SK-N-SH (cell line): ENCODE measurements around the gene ANAPC16. TPM values are rescaled to one million over a fixed set of nuclear protein-coding genes. Genes with fewer than 3 reads are reported as not detected.
A peak's percentile ranks its signal among the peaks of the same experiment; 100 is the strongest.

Experiments
- CTCF ChIA-PET: fragments of 300-600, 350-600 bp; formaldehyde crosslinking; extraction: SDS; loops from one replicate; lab custom pipeline; 2021; lab: Yijun Ruan, JAX
- POLR2A ChIA-PET: fragments of 350-600 bp; sonication (Branson Sonifier 250); formaldehyde crosslinking; extraction: SDS; loops from one replicate; lab custom pipeline; 2020; ENCODE audit warnings: antibody characterized with exemption, inconsistent platforms; lab: Yijun Ruan, JAX
- DNase-seq: peaks from one replicate; pipeline ENCODE4 v3.0.0; 2012
- H2AFZ ChIP-seq: fragments of 200-600 bp; sonication (generic); 2 replicates; pipeline ENCODE4 v1.8.1; 2016; ENCODE audit warnings: antibody characterized with exemption, mild to moderate bottlenecking, low read depth
- H3F3A ChIP-seq: fragments of 200-600 bp; sonication (generic); replicated peaks from 2 replicates; pipeline ENCODE3; 2016; ENCODE audit warnings: antibody characterized with exemption, mild to moderate bottlenecking; ENCODE audit not compliant: insufficient read depth
- H3K27ac ChIP-seq, 2 experiments: fragments of 200-500 bp in 1 of 2; fragments of 200-600 bp in 1 of 2; sonication (Bioruptor generic) in 1 of 2; sonication (generic), shearing (Covaris generic) in 1 of 2; 2 replicates each; pipeline versions ENCODE4 v1.5.1 to v1.6.1; 2014 to 2016; ENCODE audit warnings: low read depth in 2 of 2, inconsistent platforms in 1 of 2, low read length in 1 of 2, mild to moderate bottlenecking in 1 of 2, mixed read lengths in 1 of 2
- H3K27me3 ChIP-seq: fragments of 200-600 bp; sonication (generic), shearing (Covaris generic); 2 replicates; pipeline ENCODE4 v1.6.1; 2016; ENCODE audit warnings: mixed run types; ENCODE audit not compliant: insufficient read depth
- H3K36me3 ChIP-seq, 2 experiments: fragments of 200-500 bp in 1 of 2; fragments of 200-600 bp in 1 of 2; sonication (Bioruptor generic) in 1 of 2; sonication (generic) in 1 of 2; replicated peaks in 1 of 2; 2 replicates each; pipeline versions ENCODE3 to v1.5.1; 2014 to 2016; ENCODE audit warnings: low read length in 1 of 2, mild to moderate bottlenecking in 1 of 2; ENCODE audit not compliant: insufficient read depth in 2 of 2, control insufficient read depth in 1 of 2
- H3K4me1 ChIP-seq, 2 experiments: fragments of 200-500 bp in 1 of 2; fragments of 200-600 bp in 1 of 2; sonication (Bioruptor generic) in 1 of 2; sonication (generic), shearing (Covaris generic) in 1 of 2; 2 replicates each; pipeline versions ENCODE4 v1.5.1 to v1.6.1; 2014 to 2016; ENCODE audit warnings: low read depth in 1 of 2, low read length in 1 of 2, mixed run types in 1 of 2; ENCODE audit not compliant: insufficient read depth in 2 of 2, control insufficient read depth in 1 of 2
- H3K4me2 ChIP-seq: fragments of 200-600 bp; sonication (generic), shearing (Covaris generic); 2 replicates; pipeline ENCODE4 v1.6.1; 2017; ENCODE audit warnings: mixed run types
- H3K4me3 ChIP-seq, 2 experiments: fragments of 200-500 bp in 1 of 2; fragments of 200-600 bp in 1 of 2; sonication (Bioruptor generic) in 1 of 2; sonication (generic), shearing (Covaris generic) in 1 of 2; 2 replicates each; pipeline versions ENCODE4 v1.5.1 to v1.8.1; 2014 to 2016; ENCODE audit warnings: low read depth in 2 of 2, inconsistent platforms in 1 of 2, low read length in 1 of 2, mild to moderate bottlenecking in 1 of 2, mixed read lengths in 1 of 2, moderate library complexity in 1 of 2
- H3K79me2 ChIP-seq: fragments of 200-600 bp; sonication (generic); 2 replicates; pipeline ENCODE4 v1.8.1; 2017; ENCODE audit warnings: mild to moderate bottlenecking; ENCODE audit not compliant: insufficient read depth
- H3K9ac ChIP-seq: fragments of 200-600 bp; sonication (generic); 2 replicates; pipeline ENCODE4 v1.6.1; 2017; ENCODE audit warnings: mixed run types
- H3K9me2 ChIP-seq: fragments of 200-600 bp; sonication (generic); 2 replicates; pipeline ENCODE4 v1.6.1; 2017; ENCODE audit warnings: mixed run types
- H3K9me3 ChIP-seq: fragments of 200-600 bp; sonication (generic); 2 replicates; pipeline ENCODE4 v1.6.1; 2017; ENCODE audit warnings: mixed run types, mild to moderate bottlenecking, moderate library complexity
- H4K20me1 ChIP-seq: fragments of 200-600 bp; sonication (generic); 2 replicates; pipeline ENCODE4 v1.6.1; 2017; ENCODE audit warnings: mild to moderate bottlenecking, mixed run types; ENCODE audit not compliant: insufficient read depth
- EZH2phosphoT487 ChIP-seq: fragments of 200-600 bp; sonication (generic); IDR thresholded peaks from 2 replicates; pipeline ENCODE4 v1.6.1; 2017; ENCODE audit warnings: low read depth, mixed run types, mild to moderate bottlenecking, antibody characterized with exemption, moderate library complexity, borderline replicate concordance
- FOSL2 ChIP-seq: IDR thresholded peaks from 2 replicates; pipeline ENCODE4 v1.4.0; 2012; ENCODE audit warnings: low read depth, mild to moderate bottlenecking, moderate library complexity, borderline replicate concordance
- JUND ChIP-seq: IDR thresholded peaks from 2 replicates; pipeline ENCODE4 v1.4.0; 2012
- POLR2AphosphoS5 ChIP-seq: IDR thresholded peaks from 2 replicates; pipeline ENCODE4 v1.6.1; 2012; ENCODE audit warnings: low read depth, low read length
- RCOR1 ChIP-seq: fragments of 150-350 bp; IDR thresholded peaks from 2 replicates; pipeline ENCODE4 v1.6.1; 2017; ENCODE audit warnings: antibody characterized with exemption, low read length
- YY1 ChIP-seq: IDR thresholded peaks from 2 replicates; pipeline ENCODE4 v1.4.0; 2012; ENCODE audit warnings: low read depth, mild to moderate bottlenecking
- WGBS: methylation state at CpG from one replicate; pipeline ENCODE4 v1.1.6; 2017; ENCODE audit warnings: low lambda C conversion rate; 5-methylcytosine and 5-hydroxymethylcytosine counted together
- polyA plus RNA-seq, 3 experiments: library from polyadenylated mRNA; depleted of rRNA; stranded (reverse); fragments of >200 nt; gene quantifications; 2 replicates each; pipeline ENCODE4 v1.2.3, GENCODE V29; 2012
- TF ChIP-seq, protein P1 (sequence below): fragments of 150-350 bp; IDR thresholded peaks from 2 replicates; pipeline ENCODE4 v1.6.1; 2017; ENCODE audit warnings: antibody characterized with exemption, low read length, low read depth, borderline replicate concordance
- TF ChIP-seq, protein P2 (sequence below): IDR thresholded peaks from 2 replicates; pipeline ENCODE4 v1.4.0; 2012; ENCODE audit warnings: low read depth, borderline replicate concordance
- TF ChIP-seq, protein P3 (sequence below): fragments of 200-600 bp; sonication (generic); IDR thresholded peaks from 2 replicates; pipeline ENCODE4 v1.6.1; 2017; ENCODE audit warnings: antibody characterized with exemption, mild to moderate bottlenecking, moderate library complexity

ANAPC16 gene
- polyA plus RNA-seq, 1 of the 3 experiments (the other 2 are of a cell fraction), result 45.2 TPM

DNA sequence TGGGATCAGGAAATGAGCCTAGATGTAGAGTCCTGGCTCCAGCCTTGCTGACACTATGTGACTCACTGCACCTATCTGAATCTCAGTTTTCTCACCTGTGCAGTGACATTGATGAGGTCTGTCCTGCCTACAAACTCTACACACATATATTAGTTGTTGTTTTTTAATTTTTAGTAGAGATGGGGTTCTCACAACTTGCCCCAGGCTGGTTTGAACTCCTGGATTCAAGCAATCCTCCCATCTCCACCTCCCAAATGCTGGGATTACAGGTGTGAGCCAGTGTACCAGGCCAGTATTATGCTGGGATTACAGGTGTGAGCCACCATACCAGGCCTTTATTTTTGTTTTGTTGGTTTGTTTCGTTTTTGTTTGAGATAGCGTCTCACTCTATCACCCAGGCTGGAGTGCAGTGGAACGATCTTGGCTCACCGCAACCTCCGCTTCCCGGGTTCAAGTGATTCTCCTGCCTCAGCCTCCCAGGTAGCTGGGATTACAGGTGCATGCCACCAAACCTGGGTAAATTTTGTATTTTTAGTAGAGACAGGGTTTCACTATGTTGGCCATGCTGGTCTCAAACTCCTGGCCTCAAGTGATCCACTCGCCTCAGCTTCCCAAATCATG is 46.1 kb downstream of the ANAPC16 start:
- Histone ChIP-seq H3F3A (no peaks in the 10 kb centered on the region), H3K4me3 (no peak overlapping the region), H3K9ac (no peak overlapping the region), H4K20me1 (no peaks in the 10 kb centered on the region), H3K36me3 (no peaks in the 10 kb centered on the region), H3K4me2 (no peak overlapping the region; the same call in 1 of the 2 replicates), H3K9me3 (no peaks in the 10 kb centered on the region), H3K4me1 (peaks cover 20 to 28% of the 10 kb centered on the region in 2 experiments), H3K9me2 (no peaks in the 10 kb centered on the region), H2AFZ (no peak overlapping the region; the same call in 1 of the 2 replicates), H3K79me2 (no peaks in the 10 kb centered on the region), H3K27ac (peak overlapping the region in 1 of 2 experiments; percentile 96; a peak in 2 of 4 replicates), H3K27me3 (no peaks in the 10 kb centered on the region)
- ChIA-PET CTCF (interaction anchor here (1.0 to 8.2 kb wide), 5 partner anchors 9 to 70 kb away, joined by 4 to 70 read pairs (median 8); partner anchors contain the start of gene DDIT4), POLR2A (interaction anchor here (1.0 to 8.8 kb wide), 4 partner anchors 12 to 188 kb away, joined by 4 to 174 read pairs (median 16); partner anchors contain the start of gene DDIT4)
- TF ChIP-seq, protein P1, sequence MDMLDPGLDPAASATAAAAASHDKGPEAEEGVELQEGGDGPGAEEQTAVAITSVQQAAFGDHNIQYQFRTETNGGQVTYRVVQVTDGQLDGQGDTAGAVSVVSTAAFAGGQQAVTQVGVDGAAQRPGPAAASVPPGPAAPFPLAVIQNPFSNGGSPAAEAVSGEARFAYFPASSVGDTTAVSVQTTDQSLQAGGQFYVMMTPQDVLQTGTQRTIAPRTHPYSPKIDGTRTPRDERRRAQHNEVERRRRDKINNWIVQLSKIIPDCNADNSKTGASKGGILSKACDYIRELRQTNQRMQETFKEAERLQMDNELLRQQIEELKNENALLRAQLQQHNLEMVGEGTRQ, result no peak
- TF ChIP-seq RCOR1 (no peak), EZH2phosphoT487 (no peak)
- WGBS, result 91% methylated on average over 7 of the region's 7 CpGs
- DNase-seq, result no peak

DNA sequence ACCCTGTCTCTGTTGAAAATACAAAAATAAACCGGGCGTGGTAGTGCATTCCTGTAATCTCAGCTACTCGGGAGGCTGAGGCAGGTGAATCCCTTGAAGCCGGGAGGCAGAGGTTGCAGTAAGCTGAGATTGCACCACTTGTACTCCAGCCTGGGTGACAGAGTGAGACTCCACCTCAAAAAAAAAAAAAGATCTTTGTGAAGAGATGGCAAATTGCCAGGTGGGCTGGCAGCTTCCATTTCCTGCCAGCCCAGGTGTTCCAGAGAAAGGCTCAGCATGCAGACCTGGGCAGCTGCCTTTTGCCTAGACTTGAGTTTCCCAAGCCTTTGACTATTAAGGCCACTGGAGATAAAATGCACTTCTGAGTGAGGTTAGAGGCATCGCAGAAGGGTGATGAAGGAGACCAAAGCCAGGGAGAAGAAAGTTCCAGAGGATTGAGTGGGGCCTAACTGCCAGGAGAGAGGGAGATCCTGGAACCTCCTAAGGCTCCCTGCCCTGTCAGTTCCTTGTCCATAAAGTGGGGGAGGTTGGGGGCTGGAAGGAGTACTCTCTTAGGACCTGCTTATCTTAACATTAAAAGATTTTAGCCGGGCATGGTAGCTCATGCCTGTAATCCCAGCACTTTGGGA is 47.9 kb downstream of the ANAPC16 start:
- no peak overlapping the region for H3K9ac ChIP-seq
- no peaks in the 10 kb centered on the region for H3K36me3 ChIP-seq
- DNase-seq, result no peak
- peak overlapping the region in 1 of 2 experiments; percentile 31; a peak in 1 of 4 replicates for H3K27ac ChIP-seq
- ChIA-PET POLR2A (interaction anchor here (0.5 to 3.8 kb wide), 4 partner anchors 10 to 72 kb away, joined by 3 to 21 read pairs (median 4); partner anchors contain the start of gene DDIT4), CTCF (interaction anchor here (1.3 to 8.2 kb wide), 2 partner anchors 11 to 65 kb away, joined by 4 to 70 read pairs; partner anchors contain the start of gene DDIT4)
- no peaks in the 10 kb centered on the region for H3K27me3 ChIP-seq
- no peaks in the 10 kb centered on the region for H3K79me2 ChIP-seq
- TF ChIP-seq JUND (no peak), FOSL2 (no peak), POLR2AphosphoS5 (no peak), YY1 (no peak)
- TF ChIP-seq, protein P2, sequence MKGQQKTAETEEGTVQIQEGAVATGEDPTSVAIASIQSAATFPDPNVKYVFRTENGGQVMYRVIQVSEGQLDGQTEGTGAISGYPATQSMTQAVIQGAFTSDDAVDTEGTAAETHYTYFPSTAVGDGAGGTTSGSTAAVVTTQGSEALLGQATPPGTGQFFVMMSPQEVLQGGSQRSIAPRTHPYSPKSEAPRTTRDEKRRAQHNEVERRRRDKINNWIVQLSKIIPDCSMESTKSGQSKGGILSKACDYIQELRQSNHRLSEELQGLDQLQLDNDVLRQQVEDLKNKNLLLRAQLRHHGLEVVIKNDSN, result no peak
- TF ChIP-seq, protein P3, sequence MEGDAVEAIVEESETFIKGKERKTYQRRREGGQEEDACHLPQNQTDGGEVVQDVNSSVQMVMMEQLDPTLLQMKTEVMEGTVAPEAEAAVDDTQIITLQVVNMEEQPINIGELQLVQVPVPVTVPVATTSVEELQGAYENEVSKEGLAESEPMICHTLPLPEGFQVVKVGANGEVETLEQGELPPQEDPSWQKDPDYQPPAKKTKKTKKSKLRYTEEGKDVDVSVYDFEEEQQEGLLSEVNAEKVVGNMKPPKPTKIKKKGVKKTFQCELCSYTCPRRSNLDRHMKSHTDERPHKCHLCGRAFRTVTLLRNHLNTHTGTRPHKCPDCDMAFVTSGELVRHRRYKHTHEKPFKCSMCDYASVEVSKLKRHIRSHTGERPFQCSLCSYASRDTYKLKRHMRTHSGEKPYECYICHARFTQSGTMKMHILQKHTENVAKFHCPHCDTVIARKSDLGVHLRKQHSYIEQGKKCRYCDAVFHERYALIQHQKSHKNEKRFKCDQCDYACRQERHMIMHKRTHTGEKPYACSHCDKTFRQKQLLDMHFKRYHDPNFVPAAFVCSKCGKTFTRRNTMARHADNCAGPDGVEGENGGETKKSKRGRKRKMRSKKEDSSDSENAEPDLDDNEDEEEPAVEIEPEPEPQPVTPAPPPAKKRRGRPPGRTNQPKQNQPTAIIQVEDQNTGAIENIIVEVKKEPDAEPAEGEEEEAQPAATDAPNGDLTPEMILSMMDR, result no peak
- no peak overlapping the region for H2AFZ ChIP-seq
- no peaks in the 10 kb centered on the region for H3F3A ChIP-seq
- no peaks in the 10 kb centered on the region for H3K9me3 ChIP-seq
- no peaks in the 10 kb centered on the region for H4K20me1 ChIP-seq
- H3K9me2 ChIP-seq, result no peaks in the 10 kb centered on the region
- 97% methylated on average over 6 of the region's 6 CpGs for WGBS
- H3K4me3 ChIP-seq, result no peak overlapping the region
- H3K4me1 ChIP-seq, result peaks cover 20 to 28% of the 10 kb centered on the region in 2 experiments
- H3K4me2 ChIP-seq, result no peak overlapping the region
